ENCODE data around the gene DNASE1L1. TPM values are rescaled to one million over a fixed set of nuclear protein-coding genes. Genes with fewer than 3 reads are reported as not detected.

Gene DNASE1L1
- total RNA-seq, 1 experiment from 2014 or later: 16.2 TPM

- ChIA-PET POLR2A (no interaction called here), CTCF (no interaction called here)
- H3K9me3 Mint-ChIP-seq: no peaks in the 10 kb centered on the region
- H3K36me3 Mint-ChIP-seq: peaks cover 13% of the 10 kb centered on the region
- H3K4me1 Mint-ChIP-seq: no peaks in the 10 kb centered on the region
- ATAC-seq (no peak), DNase-seq (ENCODE audit: low spot score) (no peak)
- TF ChIP-seq GABPB1 (CRISPR knock-in tag; IDR thresholded peaks at IDR 0.05) (no peak), CREM (CRISPR knock-in tag; IDR thresholded peaks at IDR 0.05) (no peak), FOXP1 (CRISPR knock-in tag; IDR thresholded peaks at IDR 0.05; ENCODE audit: borderline replicate concordance) (no peak), ZNF121 (CRISPR knock-in tag; IDR thresholded peaks at IDR 0.05) (no peak), ZBTB43 (CRISPR knock-in tag; IDR thresholded peaks at IDR 0.05) (no peak), E2F5 (CRISPR knock-in tag; IDR thresholded peaks at IDR 0.05) (no peak), E2F4 (CRISPR knock-in tag; IDR thresholded peaks at IDR 0.05; ENCODE audit: borderline replicate concordance, low read depth) (no peak), GRHL2 (CRISPR knock-in tag; IDR thresholded peaks at IDR 0.05; ENCODE audit: insufficient replicate concordance, severe bottlenecking) (no peak), IRF1 (CRISPR knock-in tag; IDR thresholded peaks at IDR 0.05) (no peak)
- no peak overlapping the region for H3K4me3 Mint-ChIP-seq
- H3K27ac Mint-ChIP-seq: no peak overlapping the region
- no peaks in the 10 kb centered on the region for H3K27me3 Mint-ChIP-seq (ENCODE audit: low read depth)
Observed at GRCh38 chrX:154445776-154446175, 36.7 kb upstream of the DNASE1L1 start.

GRCh38 chrX:154444755-154445246 lies 35.7 kb upstream of the DNASE1L1 start:
- no peak for DNase-seq (ENCODE audit: low spot score)
- Mint-ChIP-seq H3K27ac (no peak overlapping the region), H3K27me3 (ENCODE audit: low read depth) (no peaks in the 10 kb centered on the region), H3K4me1 (no peaks in the 10 kb centered on the region), H3K36me3 (peaks cover 15% of the 10 kb centered on the region), H3K9me3 (no peaks in the 10 kb centered on the region), H3K4me3 (peak overlapping the region; percentile 42)
- ChIA-PET CTCF (no interaction called here), POLR2A (no interaction called here)
- ATAC-seq: no peak
- TF ChIP-seq SMAD3 (CRISPR knock-in tag; IDR thresholded peaks at IDR 0.05; ENCODE audit: borderline replicate concordance) (no peak), ZBTB43 (CRISPR knock-in tag; IDR thresholded peaks at IDR 0.05) (no peak), ZNF396 (CRISPR knock-in tag; IDR thresholded peaks at IDR 0.05; ENCODE audit: borderline replicate concordance) (no peak), USF1 (CRISPR knock-in tag; IDR thresholded peaks at IDR 0.05) (no peak), MLX (CRISPR knock-in tag; IDR thresholded peaks at IDR 0.05) (no peak), SP1 (CRISPR knock-in tag; conservative IDR thresholded peaks at IDR 0.05) (no peak), FOXJ3 (CRISPR knock-in tag; IDR thresholded peaks at IDR 0.05; ENCODE audit: borderline replicate concordance) (no peak), ZNF512 (CRISPR knock-in tag; IDR thresholded peaks at IDR 0.05; ENCODE audit: borderline replicate concordance) (no peak), ATF1 (CRISPR knock-in tag; IDR thresholded peaks at IDR 0.05) (no peak), ZNF671 (CRISPR knock-in tag; IDR thresholded peaks at IDR 0.05) (no peak), OVOL2 (CRISPR knock-in tag; IDR thresholded peaks at IDR 0.05; ENCODE audit: borderline replicate concordance) (no peak), ZNF317 (CRISPR knock-in tag; IDR thresholded peaks at IDR 0.05; ENCODE audit: borderline replicate concordance, low read depth) (no peak), CDX4 (CRISPR knock-in tag; IDR thresholded peaks at IDR 0.05; ENCODE audit: borderline replicate concordance) (no peak), JUN (CRISPR knock-in tag; IDR thresholded peaks at IDR 0.05) (no peak), NFATC4 (CRISPR knock-in tag; IDR thresholded peaks at IDR 0.05) (no peak), ATF2 (CRISPR knock-in tag; IDR thresholded peaks at IDR 0.05; ENCODE audit: borderline replicate concordance, low read depth) (no peak)

Data from WTC11 (cell line).